ENCODE data around the gene ZRANB3.

DNA sequence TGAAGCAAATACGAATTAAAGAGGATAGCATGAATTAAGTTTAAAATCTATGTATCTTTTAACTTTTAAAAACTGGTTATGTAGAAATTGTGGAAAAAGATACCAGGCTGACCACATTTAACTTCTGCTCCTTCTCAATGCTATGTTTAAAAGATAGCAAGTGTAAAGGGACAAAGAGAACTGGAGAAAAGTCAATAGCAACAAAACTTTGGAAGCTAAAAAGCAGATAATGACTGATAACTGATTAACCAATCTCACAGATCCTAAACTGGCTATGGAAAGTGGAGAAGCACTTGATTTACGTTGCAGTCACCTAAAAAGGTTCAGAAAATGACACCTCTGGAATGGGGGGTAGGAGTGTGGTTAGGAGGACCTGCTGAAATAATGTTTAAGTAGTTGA is 254.5 kb downstream of the ZRANB3 start:
- no peak for TF ChIP-seq POLR2A (IDR thresholded peaks at IDR 0.05; ENCODE audit: low read length)
- TF ChIP-seq GATA1 (IDR thresholded peaks at IDR 0.05; ENCODE audit: low read depth, low read length) = no peak
